HEK293 (cell line): Measurements from ENCODE around the gene TUBB2B.

ENCODE experiments used
- CTCF ChIA-PET: fragments of 350-600 bp; formaldehyde crosslinking; extraction: SDS; loops from one replicate; lab custom pipeline; 2021; ENCODE audit warnings: antibody characterized with exemption; lab: Yijun Ruan, JAX
- POLR2A ChIA-PET: fragments of 300-600 bp; formaldehyde crosslinking; extraction: SDS; loops from one replicate; lab custom pipeline; 2020; ENCODE audit warnings: antibody characterized with exemption, inconsistent platforms; lab: Yijun Ruan, JAX
- H3K27ac ChIP-seq: fragments of 200-500 bp; sonication (Bioruptor generic); 2 replicates; pipeline ENCODE4 v1.5.1; 2014; ENCODE audit warnings: low read depth, low read length, control low read depth, inconsistent platforms; ENCODE audit errors: extremely low read depth
- H3K36me3 ChIP-seq, 2 experiments: fragments of 200-500 bp in 1 of 2; sonication (Bioruptor generic) in 1 of 2; 1 replicate in 1 of 2; 2 replicates in 1 of 2; pipeline ENCODE4 v1.5.1; 2014 to 2017; ENCODE audit warnings: inconsistent platforms in 2 of 2, low read length in 2 of 2; ENCODE audit not compliant: control insufficient read depth in 2 of 2, insufficient read depth in 1 of 2
- H3K4me1 ChIP-seq: fragments of 200-500 bp; sonication (Bioruptor generic); 2 replicates; pipeline ENCODE4 v1.5.1; 2014; ENCODE audit warnings: mild to moderate bottlenecking, low read length, inconsistent platforms; ENCODE audit not compliant: control insufficient read depth, insufficient read depth
- H3K4me3 ChIP-seq: 2 replicates; pipeline ENCODE4 v1.5.1; 2011; ENCODE audit warnings: low read depth, mild to moderate bottlenecking, control low read depth, low read length, moderate library complexity
- H3K9me3 ChIP-seq: fragments of 200-500 bp; sonication (Bioruptor generic); 2 replicates; pipeline ENCODE4 v1.5.1; 2014; ENCODE audit warnings: low read depth, low read length, inconsistent platforms; ENCODE audit not compliant: control insufficient read depth, insufficient read depth
- BCL11B ChIP-seq: fragments of 450-650 bp; formaldehyde crosslinking; IDR thresholded peaks from 2 replicates; pipeline ENCODE4 v1.5.1; 2016; ENCODE audit warnings: low read depth, missing biosample characterization, missing genetic modification characterization
- HOXC10 ChIP-seq: sonication (generic); formaldehyde crosslinking; IDR thresholded peaks from 2 replicates; pipeline ENCODE4 v1.8.1; 2023; ENCODE audit warnings: mild to moderate bottlenecking, missing genetic modification reagents
- HOXD13 ChIP-seq: sonication (generic); formaldehyde crosslinking; IDR thresholded peaks from 2 replicates; pipeline ENCODE4 v1.8.0; 2022; ENCODE audit warnings: missing genetic modification reagents, borderline replicate concordance
- KLF1 ChIP-seq: fragments of 450-650 bp; formaldehyde crosslinking; IDR thresholded peaks from 2 replicates; pipeline ENCODE4 v1.5.1; 2016; ENCODE audit warnings: missing biosample characterization, missing genetic modification characterization
- KLF7 ChIP-seq: fragments of 450-650 bp; formaldehyde crosslinking; IDR thresholded peaks from 2 replicates; pipeline ENCODE4 v1.5.1; 2016; ENCODE audit warnings: missing biosample characterization, missing genetic modification characterization, borderline replicate concordance
- KLF8 ChIP-seq: fragments of 450-650 bp; formaldehyde crosslinking; IDR thresholded peaks from 2 replicates; pipeline ENCODE4 v1.5.1; 2016; ENCODE audit warnings: missing biosample characterization, missing genetic modification characterization
- MEIS1 ChIP-seq: sonication (generic); formaldehyde crosslinking; IDR thresholded peaks from 2 replicates; pipeline ENCODE4 v1.8.1; 2022; ENCODE audit warnings: missing genetic modification reagents, mild to moderate bottlenecking, borderline replicate concordance
- WT1 ChIP-seq: fragments of 450-650 bp; formaldehyde crosslinking; IDR thresholded peaks from 2 replicates; pipeline ENCODE4 v1.5.1; 2016; ENCODE audit warnings: missing biosample characterization, missing genetic modification characterization
- ZBTB21 ChIP-seq: fragments of 450-650 bp; formaldehyde crosslinking; IDR thresholded peaks from 2 replicates; pipeline ENCODE4 v1.5.1; 2017; ENCODE audit warnings: missing biosample characterization, missing genetic modification characterization
- ZFP69B ChIP-seq: fragments of 450-650 bp; formaldehyde crosslinking; IDR thresholded peaks from 2 replicates; pipeline ENCODE4 v1.5.1; 2016; ENCODE audit warnings: missing biosample characterization, missing genetic modification characterization
- ZNF140 ChIP-seq: fragments of 450-650 bp; formaldehyde crosslinking; IDR thresholded peaks from 2 replicates; pipeline ENCODE4 v1.5.1; 2016; ENCODE audit warnings: missing biosample characterization, missing genetic modification characterization
- ZNF157 ChIP-seq: fragments of 450-650 bp; formaldehyde crosslinking; IDR thresholded peaks from 2 replicates; pipeline ENCODE4 v1.5.1; 2016; ENCODE audit warnings: missing biosample characterization, missing genetic modification characterization
- ZNF2 ChIP-seq: fragments of 450-650 bp; formaldehyde crosslinking; IDR thresholded peaks from 2 replicates; pipeline ENCODE4 v1.5.1; 2016; ENCODE audit warnings: missing biosample characterization, missing genetic modification characterization
- ZNF37A ChIP-seq: fragments of 450-650 bp; IDR thresholded peaks from 2 replicates; pipeline ENCODE4 v1.5.1; 2018; ENCODE audit warnings: missing biosample characterization, missing genetic modification characterization
- ZNF394 ChIP-seq: fragments of 450-650 bp; formaldehyde crosslinking; IDR thresholded peaks from 2 replicates; pipeline ENCODE4 v1.5.1; 2016; ENCODE audit warnings: missing biosample characterization, missing genetic modification characterization, mild to moderate bottlenecking, moderate library complexity, borderline replicate concordance
- ZNF510 ChIP-seq: fragments of 450-650 bp; formaldehyde crosslinking; IDR thresholded peaks from 2 replicates; pipeline ENCODE4 v1.5.1; 2018; ENCODE audit warnings: mild to moderate bottlenecking, missing genetic modification characterization, missing biosample characterization; ENCODE audit not compliant: insufficient replicate concordance
- ZNF830 ChIP-seq: fragments of 450-650 bp; IDR thresholded peaks from 2 replicates; pipeline ENCODE4 v1.5.0; 2018; ENCODE audit warnings: missing biosample characterization, missing genetic modification characterization, low read depth, mild to moderate bottlenecking, moderate library complexity
- ZSCAN23 ChIP-seq: fragments of 450-650 bp; formaldehyde crosslinking; IDR thresholded peaks from 2 replicates; pipeline ENCODE4 v1.5.1; 2016; ENCODE audit warnings: missing biosample characterization, missing genetic modification characterization
- ZXDB ChIP-seq: fragments of 450-650 bp; formaldehyde crosslinking; IDR thresholded peaks from 2 replicates; pipeline ENCODE4 v1.5.1; 2016; ENCODE audit warnings: missing biosample characterization, missing genetic modification characterization
- TF ChIP-seq, protein P1 (sequence below): fragments of 450-650 bp; formaldehyde crosslinking; IDR thresholded peaks from 2 replicates; pipeline ENCODE4; 2016; ENCODE audit warnings: missing biosample characterization, missing genetic modification characterization
- TF ChIP-seq, protein P2 (sequence below): fragments of 450-650 bp; formaldehyde crosslinking; IDR thresholded peaks from 2 replicates; pipeline ENCODE4 v1.5.1; 2017; ENCODE audit warnings: missing biosample characterization, missing genetic modification characterization
- TF ChIP-seq, protein P3 (sequence below): fragments of 450-650 bp; formaldehyde crosslinking; IDR thresholded peaks from 2 replicates; pipeline ENCODE4 v1.5.1; 2016; ENCODE audit warnings: missing biosample characterization, missing genetic modification characterization

The TUBB2B gene

DNA sequence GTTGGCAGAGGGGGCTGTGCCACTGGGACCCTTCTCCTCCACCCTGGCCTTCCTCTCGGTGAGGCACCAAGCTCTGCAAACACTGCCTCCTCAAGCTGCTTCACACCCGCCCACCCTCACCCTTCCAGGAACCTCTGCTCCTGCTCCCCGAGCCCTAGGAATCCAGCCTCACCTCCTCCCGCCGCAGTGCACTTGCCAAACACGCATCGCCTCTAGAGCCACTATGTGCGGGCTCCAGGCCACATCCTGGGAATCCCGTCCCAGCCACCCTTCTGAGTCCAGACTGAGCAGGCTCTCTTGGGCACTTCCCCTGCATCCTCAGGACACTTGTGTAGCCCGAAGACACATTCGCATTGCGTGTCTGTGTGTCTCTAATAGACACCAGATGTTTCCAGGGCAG, 49.8 kb upstream of the TUBB2B start:
- H3K36me3 ChIP-seq, result peaks cover 0 to 31% of the 10 kb centered on the region in 2 experiments; a peak in 2 of 3 replicates
- ChIA-PET CTCF (interaction anchor here (0.7 to 2.0 kb wide), 3 partner anchors 454 to 701 kb away, joined by 3 to 7 read pairs (median 5); no protein-coding TSS in a partner anchor), POLR2A (interaction anchor here (1.4 kb wide), 1 partner anchor 10 kb away, joined by 4 read pairs; no protein-coding TSS in a partner anchor)
- no peaks in the 10 kb centered on the region; the same call in 1 of the 2 replicates for H3K4me1 ChIP-seq
- no peak overlapping the region for H3K27ac ChIP-seq
- TF ChIP-seq ZXDB (tag by site-specific recombination) (no peak), ZNF394 (no peak), ZNF140 (tag by site-specific recombination) (no peak), ZNF510 (tag by site-specific recombination) (no peak), KLF8 (tag by site-specific recombination) (no peak), ZNF157 (tag by site-specific recombination) (no peak), ZNF37A (no peak), HOXD13 (no peak), ZSCAN23 (tag by site-specific recombination) (no peak), ZFP69B (no peak), ZBTB21 (tag by site-specific recombination) (no peak), MEIS1 (no peak), KLF1 (tag by site-specific recombination) (no peak), ZNF2 (tag by site-specific recombination) (no peak), HOXC10 (CRISPR knock-in tag) (no peak), BCL11B (no peak)
- TF ChIP-seq, protein P1, sequence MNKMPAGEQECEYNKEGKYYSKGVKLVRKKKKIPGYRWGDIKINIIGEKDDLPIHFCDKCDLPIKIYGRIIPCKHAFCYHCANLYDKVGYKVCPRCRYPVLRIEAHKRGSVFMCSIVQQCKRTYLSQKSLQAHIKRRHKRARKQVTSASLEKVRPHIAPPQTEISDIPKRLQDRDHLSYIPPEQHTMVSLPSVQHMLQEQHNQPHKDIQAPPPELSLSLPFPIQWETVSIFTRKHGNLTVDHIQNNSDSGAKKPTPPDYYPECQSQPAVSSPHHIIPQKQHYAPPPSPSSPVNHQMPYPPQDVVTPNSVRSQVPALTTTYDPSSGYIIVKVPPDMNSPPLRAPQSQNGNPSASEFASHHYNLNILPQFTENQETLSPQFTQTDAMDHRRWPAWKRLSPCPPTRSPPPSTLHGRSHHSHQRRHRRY (tag by site-specific recombination), result no peak
- no peaks in the 10 kb centered on the region for H3K9me3 ChIP-seq
- H3K4me3 ChIP-seq, result no peak overlapping the region

DNA sequence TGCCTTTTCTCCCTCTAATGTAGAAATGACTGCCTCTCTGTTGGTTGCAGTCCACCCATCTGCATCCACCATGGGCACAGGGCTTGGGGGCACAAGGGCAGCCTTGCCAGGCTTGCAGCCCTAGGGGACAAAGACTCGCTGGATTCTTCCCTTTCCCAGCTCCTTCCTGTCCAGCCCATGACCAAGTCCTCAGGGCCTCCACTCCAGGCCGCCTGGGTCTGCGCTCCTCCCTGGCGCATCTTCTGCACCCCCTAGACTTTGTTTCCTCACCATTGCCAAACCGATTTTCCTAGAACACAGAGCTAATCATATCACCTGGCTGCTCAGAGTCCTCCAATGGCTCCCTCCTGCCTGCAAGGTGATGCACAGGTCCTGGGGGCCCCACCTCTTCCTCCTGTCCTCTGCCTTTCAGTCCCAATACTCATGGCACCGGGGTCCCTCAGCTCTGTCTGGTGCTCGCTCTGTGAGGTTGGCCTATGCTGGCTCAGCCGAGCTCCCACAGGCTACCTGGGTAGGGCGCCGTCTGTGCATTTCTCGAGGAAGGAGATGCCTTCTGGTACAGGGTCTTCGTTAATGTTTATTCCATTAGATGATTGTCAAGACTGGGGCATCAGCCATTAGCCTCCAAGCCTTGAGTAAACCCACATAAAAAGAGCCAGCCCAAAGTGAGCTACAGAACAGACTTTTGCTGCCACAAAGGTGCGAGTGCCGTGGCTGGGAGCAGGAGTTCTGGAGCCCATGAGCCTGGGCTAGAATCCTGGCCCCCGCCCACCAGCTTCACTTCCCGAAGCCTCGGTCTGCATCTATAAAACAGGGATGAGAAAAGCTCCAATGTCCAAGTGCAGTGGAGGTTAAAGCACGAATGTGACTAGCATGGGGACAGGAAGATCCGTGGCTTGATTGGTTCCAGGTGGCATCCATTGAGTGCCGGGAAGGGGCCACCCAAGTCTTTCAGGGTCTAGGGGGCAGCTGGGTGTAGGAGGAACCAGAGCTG, 49.0 kb upstream of the TUBB2B start:
- CTCF ChIA-PET, result interaction anchor here (0.5 to 2.0 kb wide), 6 partner anchors 25 to 702 kb away, joined by 3 to 7 read pairs (median 4); no protein-coding TSS in a partner anchor
- POLR2A ChIA-PET, result interaction anchor here (1.4 kb wide), 1 partner anchor 9 kb away, joined by 4 read pairs; no protein-coding TSS in a partner anchor
- no peak overlapping the region for H3K4me3 ChIP-seq
- TF ChIP-seq, protein P2, sequence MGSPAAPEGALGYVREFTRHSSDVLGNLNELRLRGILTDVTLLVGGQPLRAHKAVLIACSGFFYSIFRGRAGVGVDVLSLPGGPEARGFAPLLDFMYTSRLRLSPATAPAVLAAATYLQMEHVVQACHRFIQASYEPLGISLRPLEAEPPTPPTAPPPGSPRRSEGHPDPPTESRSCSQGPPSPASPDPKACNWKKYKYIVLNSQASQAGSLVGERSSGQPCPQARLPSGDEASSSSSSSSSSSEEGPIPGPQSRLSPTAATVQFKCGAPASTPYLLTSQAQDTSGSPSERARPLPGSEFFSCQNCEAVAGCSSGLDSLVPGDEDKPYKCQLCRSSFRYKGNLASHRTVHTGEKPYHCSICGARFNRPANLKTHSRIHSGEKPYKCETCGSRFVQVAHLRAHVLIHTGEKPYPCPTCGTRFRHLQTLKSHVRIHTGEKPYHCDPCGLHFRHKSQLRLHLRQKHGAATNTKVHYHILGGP (tag by site-specific recombination), result no peak
- TF ChIP-seq ZNF140 (tag by site-specific recombination), result no peak
- TF ChIP-seq WT1, result no peak
- no peak for TF ChIP-seq ZNF830 (tag by site-specific recombination)
- TF ChIP-seq KLF7 (tag by site-specific recombination), result no peak
- TF ChIP-seq, protein P3, sequence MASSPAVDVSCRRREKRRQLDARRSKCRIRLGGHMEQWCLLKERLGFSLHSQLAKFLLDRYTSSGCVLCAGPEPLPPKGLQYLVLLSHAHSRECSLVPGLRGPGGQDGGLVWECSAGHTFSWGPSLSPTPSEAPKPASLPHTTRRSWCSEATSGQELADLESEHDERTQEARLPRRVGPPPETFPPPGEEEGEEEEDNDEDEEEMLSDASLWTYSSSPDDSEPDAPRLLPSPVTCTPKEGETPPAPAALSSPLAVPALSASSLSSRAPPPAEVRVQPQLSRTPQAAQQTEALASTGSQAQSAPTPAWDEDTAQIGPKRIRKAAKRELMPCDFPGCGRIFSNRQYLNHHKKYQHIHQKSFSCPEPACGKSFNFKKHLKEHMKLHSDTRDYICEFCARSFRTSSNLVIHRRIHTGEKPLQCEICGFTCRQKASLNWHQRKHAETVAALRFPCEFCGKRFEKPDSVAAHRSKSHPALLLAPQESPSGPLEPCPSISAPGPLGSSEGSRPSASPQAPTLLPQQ (tag by site-specific recombination), result no peak
- TF ChIP-seq ZNF2 (tag by site-specific recombination), result no peak
- H3K27ac ChIP-seq, result no peak overlapping the region
- H3K4me1 ChIP-seq, result no peaks in the 10 kb centered on the region; the same call in 1 of the 2 replicates
- H3K36me3 ChIP-seq, result peaks cover 0 to 34% of the 10 kb centered on the region in 2 experiments; a peak in 2 of 3 replicates
- H3K9me3 ChIP-seq, result no peaks in the 10 kb centered on the region
